Measurements from ENCODE around the gene CENPP.

GRCh38 chr9:92341578-92341977 is 15.8 kb downstream of the CENPP start:
- TF ChIP-seq, protein P1, sequence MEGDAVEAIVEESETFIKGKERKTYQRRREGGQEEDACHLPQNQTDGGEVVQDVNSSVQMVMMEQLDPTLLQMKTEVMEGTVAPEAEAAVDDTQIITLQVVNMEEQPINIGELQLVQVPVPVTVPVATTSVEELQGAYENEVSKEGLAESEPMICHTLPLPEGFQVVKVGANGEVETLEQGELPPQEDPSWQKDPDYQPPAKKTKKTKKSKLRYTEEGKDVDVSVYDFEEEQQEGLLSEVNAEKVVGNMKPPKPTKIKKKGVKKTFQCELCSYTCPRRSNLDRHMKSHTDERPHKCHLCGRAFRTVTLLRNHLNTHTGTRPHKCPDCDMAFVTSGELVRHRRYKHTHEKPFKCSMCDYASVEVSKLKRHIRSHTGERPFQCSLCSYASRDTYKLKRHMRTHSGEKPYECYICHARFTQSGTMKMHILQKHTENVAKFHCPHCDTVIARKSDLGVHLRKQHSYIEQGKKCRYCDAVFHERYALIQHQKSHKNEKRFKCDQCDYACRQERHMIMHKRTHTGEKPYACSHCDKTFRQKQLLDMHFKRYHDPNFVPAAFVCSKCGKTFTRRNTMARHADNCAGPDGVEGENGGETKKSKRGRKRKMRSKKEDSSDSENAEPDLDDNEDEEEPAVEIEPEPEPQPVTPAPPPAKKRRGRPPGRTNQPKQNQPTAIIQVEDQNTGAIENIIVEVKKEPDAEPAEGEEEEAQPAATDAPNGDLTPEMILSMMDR (IDR thresholded peaks at IDR 0.05) = no peak
- no peak for TF ChIP-seq POLR2A (IDR thresholded peaks at IDR 0.05)
